HG03571 (cell line): Measurements from ENCODE around the gene DDX4.

ENCODE experiments used
- ATAC-seq: cut with Tn5 transposase; IDR thresholded peaks from one replicate; pipeline ENCODE4 v1.9.1; 2021; ENCODE audit not compliant: unreplicated experiment

Gene DDX4

GRCh38 chr5:55820488-55820887 is 82.6 kb downstream of the DDX4 start:
- no peak for ATAC-seq

GRCh38 chr5:55821731-55822512 is 84.1 kb downstream of the DDX4 start:
- ATAC-seq = no peak

- ATAC-seq = no peak
Measured at GRCh38 chr5:55823151-55823796, 85.4 kb downstream of the DDX4 start.

GRCh38 chr5:55829956-55830355 is 92.1 kb downstream of the DDX4 start:
- ATAC-seq = no peak

- no peak for ATAC-seq
Measured at GRCh38 chr5:55832446-55832845, 94.6 kb downstream of the DDX4 start.

- ATAC-seq = no peak
Measured at GRCh38 chr5:55836191-55836590, 98.3 kb downstream of the DDX4 start.

GRCh38 chr5:55841976-55842375 is 104.1 kb downstream of the DDX4 start:
- ATAC-seq = no peak

GRCh38 chr5:55847837-55848236 is 110.0 kb downstream of the DDX4 start:
- no peak for ATAC-seq

- no peak for ATAC-seq
Measured at GRCh38 chr5:55848783-55849182, 110.9 kb downstream of the DDX4 start.

GRCh38 chr5:55850839-55851674 is 113.2 kb downstream of the DDX4 start, which contains the start of gene IL31RA:
TSS of gene IL31RA (plus strand) at chr5:55851357. CDS start at chr5:55851571, 214 bp downstream.
- ATAC-seq = no peak

- no peak for ATAC-seq
Measured at GRCh38 chr5:55851675-55851979, 113.8 kb downstream of the DDX4 start.

- ATAC-seq = no peak
Measured at GRCh38 chr5:55852503-55852902, 114.6 kb downstream of the DDX4 start.

- ATAC-seq = no peak
Measured at GRCh38 chr5:55853041-55853670, 115.3 kb downstream of the DDX4 start.

- no peak for ATAC-seq
Measured at GRCh38 chr5:55853818-55854217, 116.0 kb downstream of the DDX4 start.

- no peak for ATAC-seq
Measured at GRCh38 chr5:55855509-55855908, 117.6 kb downstream of the DDX4 start.

- ATAC-seq = no peak
Measured at GRCh38 chr5:55856516-55857246, 118.8 kb downstream of the DDX4 start.

GRCh38 chr5:55857247-55857640 is 119.4 kb downstream of the DDX4 start:
- ATAC-seq = no peak

GRCh38 chr5:55858104-55858503 is 120.2 kb downstream of the DDX4 start:
- ATAC-seq = no peak

GRCh38 chr5:55860288-55860687 is 122.4 kb downstream of the DDX4 start:
- no peak for ATAC-seq

GRCh38 chr5:55860709-55861108 is 122.8 kb downstream of the DDX4 start:
- ATAC-seq = no peak
